SIG-M5 (cell line): ENCODE measurements around the gene PPM1H.

Source experiments
- DNase-seq: peaks from one replicate; lab custom pipeline; 2025; lab: John Stamatoyannopoulos, UW

The PPM1H gene

DNA sequence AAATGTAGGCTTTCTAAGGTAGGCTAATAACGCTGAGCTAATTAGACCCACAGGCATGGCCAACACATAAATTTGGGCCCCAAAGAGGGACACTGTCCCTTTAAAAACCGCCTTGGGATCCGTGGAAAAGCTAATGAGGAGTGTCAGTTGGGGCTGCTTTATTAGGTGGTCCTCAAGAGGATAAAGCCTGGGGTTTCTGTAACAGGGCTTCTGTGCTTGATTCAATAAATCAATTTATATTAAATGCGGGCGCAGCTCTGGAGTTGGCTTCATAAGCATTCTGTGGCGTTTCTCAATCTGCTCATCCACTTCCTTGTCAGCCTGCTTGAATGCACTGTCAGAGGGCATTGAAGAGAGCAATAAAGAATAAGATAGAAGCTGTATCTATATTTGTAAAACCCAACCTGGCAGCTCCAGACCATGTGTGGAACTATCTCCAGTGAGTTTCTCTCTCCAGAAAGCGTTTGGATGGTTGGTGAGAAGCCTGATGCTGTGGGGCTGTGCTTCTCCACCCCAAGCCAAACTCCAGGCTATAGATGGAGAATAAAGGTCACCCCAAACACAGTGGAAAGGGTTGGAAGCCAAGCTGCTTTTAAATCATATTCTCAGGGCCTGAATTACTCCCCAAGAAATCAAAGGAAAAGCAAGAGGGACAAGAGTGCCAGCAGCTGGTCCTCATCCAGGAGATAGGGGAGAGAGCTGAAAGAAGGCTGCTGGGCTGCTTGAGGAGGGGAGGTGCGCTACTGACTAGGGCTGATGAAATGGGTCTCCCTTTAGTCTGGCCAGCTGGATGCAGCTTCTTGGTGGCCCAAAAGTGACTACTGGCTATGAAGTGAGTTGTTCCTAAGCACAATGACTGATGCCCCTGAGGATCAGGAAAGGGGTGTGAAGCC is 222.0 kb downstream of the PPM1H start:
- no peak for DNase-seq

DNA sequence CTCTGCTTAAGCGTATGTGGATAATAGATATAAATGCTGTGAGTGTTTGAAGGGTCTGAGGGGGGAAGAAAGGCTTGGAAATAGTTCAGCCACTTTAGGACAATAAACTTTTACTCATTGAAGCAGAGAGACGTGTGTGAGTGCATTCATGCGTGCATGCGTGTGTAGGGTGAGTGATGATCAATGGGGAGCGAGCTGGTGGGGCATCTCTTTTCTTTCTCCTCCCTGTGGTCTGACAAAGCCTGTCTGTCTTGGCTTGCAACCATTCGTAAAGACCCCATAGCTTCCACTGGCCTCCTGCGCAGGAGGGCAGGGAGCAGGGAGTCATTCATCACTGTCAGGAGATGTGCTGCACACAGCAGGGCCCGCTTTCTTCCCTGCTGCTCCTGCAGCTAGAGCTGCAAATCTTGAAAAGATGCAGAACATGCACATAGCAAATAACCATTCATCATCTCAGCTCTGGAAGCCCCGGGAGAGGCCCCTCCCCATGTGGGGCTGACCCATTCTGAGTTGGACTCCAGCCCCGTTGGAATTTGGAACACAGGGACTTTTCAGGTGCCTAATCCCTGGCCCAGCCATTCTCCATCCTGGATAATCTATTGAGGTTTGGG is 223.2 kb downstream of the PPM1H start:
- DNase-seq: no peak

GRCh38 chr12:62709311-62709710 is 225.6 kb downstream of the PPM1H start:
- no peak for DNase-seq

GRCh38 chr12:62707939-62708338 is 227.0 kb downstream of the PPM1H start:
- DNase-seq: no peak

DNA sequence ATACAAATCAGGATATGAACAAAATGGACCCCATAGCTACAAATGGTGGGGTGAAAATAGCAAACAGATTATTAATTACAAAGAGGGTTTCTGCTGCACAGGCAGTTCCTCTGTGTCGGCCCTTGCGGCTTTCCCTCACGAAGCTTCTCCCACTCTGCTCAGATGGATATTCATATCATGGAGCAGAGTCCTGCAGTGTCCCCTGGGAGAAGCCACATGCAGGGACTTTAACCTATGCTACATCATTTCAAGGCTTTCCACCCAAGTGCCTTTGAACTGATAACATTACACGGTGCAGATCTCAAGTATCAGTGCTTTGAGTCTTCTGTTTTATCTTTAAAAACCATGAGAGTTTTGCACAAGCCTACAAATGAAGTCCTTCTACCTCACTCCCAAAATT is 229.1 kb downstream of the PPM1H start:
- no peak for DNase-seq

GRCh38 chr12:62703011-62703380 is 232.0 kb downstream of the PPM1H start:
- DNase-seq: no peak

DNA sequence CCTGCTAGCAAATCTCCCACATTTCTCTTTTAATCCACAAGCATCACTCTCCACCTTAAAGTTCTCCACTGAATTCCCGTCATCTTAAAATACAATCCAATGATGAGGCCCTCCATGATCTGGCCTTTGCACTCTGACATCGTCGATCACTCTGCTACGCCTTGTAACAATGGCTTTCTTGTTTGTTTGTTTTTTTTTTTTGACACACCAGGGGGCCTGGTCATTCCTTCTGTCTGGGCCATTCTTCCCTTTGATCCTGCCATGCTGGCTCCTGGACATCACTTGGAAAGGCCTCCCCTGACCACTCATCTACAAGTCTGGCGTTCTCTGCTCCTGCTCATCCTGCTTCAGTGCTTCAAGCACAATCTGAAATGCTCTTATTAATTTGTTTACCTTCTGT is 233.5 kb downstream of the PPM1H start:
- no peak for DNase-seq

DNA sequence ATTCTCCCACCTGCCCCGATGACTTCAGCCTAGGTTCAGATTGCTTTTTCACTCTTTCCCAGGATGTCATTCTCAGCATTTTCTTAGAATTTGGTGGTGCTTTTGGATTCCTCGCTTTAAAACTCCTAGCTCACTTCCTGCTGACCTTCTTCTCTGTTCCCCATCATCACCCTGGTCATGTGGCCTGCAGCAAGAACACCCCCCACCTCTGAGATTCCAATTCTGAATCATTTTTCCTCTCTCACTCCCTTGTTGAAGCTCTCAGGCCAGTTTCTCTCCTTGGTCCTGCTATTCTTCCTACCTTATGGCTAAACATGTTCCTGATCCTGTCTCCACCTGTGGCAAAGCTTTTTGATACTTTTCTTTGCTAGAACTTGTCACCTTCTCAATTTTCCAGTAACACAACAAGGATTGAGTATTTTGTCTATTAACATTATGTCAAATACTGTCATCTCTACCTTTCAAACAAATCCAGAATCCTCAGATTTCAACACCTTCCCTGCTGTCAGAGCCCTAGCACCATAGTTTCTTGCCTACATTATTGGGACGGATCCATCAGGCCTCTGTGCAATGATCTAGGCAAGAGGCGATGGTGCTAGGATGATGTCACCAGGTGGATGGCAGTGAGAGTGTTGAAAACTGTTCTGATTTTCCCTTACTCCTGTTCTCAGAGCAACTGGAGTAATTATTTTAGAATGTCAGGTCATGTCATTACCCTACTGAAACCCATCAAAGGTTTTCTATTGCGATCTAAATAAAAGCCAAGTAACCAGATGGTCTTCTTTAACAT is 234.7 kb downstream of the PPM1H start:
- no peak for DNase-seq

DNA sequence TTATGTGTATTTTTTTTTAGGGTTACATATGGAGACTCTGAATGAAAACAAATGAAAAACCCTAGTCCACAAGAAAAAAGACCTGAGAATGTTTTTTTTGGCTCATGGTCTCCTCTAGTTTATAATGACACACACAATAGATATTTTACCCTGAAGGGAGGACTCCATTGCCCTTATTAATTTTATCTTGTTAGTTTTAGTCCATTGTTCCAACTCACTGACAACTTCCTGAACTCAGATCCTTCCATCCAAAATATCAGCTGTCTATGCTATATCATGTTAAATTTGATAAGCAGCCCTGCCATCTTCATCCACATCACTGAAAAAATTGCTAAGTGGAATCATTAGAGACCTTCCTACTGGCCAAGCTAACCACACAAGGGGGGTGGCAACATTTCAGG is 236.2 kb downstream of the PPM1H start:
- no peak for DNase-seq

- no peak for DNase-seq
Observed at GRCh38 chr12:62697893-62698292, 237.1 kb downstream of the PPM1H start.

DNA sequence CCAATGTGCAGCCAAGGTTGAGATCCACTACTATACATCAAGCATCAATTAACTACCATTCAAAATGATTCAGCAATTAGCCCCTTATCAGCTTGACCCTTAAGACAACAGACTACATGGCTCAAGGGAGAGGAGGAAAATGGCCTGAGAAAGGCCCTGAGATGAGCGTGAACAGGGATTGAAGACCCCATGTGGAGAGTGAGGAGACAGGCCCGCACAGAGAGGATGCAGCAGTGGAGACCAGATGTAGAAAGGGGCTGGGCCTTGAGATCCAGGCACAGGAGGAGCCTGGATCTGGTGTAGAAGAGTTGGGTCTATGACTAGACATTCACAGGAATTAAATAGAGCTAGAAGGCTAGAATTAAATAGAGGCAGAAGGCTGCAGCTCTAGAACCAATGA is 239.3 kb downstream of the PPM1H start:
- no peak for DNase-seq

DNA sequence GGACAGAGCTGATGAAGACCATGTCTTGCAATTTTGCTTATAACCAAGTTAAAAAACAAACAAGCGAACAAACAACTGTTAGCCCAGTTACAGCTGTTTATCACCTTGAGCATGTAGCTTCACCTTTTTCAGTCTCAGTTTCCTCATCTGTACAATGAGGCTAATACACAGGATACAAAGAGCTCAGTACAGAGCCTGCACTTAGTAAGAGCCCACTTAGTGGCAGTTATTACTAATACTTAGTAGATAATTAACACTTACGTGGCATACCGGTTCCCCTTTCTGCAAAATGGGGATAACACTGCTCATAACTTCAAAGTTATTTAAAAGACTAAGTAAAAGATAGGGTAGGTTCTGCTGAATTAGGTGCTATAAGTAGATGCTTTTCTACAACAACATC is 240.3 kb downstream of the PPM1H start:
- DNase-seq: no peak

GRCh38 chr12:62694116-62694515 is 240.8 kb downstream of the PPM1H start:
- DNase-seq: no peak

GRCh38 chr12:62693376-62694050 is 241.4 kb downstream of the PPM1H start:
- DNase-seq: no peak

GRCh38 chr12:62692884-62693283 is 242.1 kb downstream of the PPM1H start:
- DNase-seq: no peak

- DNase-seq: no peak
Observed at GRCh38 chr12:62691309-62691708, 243.6 kb downstream of the PPM1H start.

DNA sequence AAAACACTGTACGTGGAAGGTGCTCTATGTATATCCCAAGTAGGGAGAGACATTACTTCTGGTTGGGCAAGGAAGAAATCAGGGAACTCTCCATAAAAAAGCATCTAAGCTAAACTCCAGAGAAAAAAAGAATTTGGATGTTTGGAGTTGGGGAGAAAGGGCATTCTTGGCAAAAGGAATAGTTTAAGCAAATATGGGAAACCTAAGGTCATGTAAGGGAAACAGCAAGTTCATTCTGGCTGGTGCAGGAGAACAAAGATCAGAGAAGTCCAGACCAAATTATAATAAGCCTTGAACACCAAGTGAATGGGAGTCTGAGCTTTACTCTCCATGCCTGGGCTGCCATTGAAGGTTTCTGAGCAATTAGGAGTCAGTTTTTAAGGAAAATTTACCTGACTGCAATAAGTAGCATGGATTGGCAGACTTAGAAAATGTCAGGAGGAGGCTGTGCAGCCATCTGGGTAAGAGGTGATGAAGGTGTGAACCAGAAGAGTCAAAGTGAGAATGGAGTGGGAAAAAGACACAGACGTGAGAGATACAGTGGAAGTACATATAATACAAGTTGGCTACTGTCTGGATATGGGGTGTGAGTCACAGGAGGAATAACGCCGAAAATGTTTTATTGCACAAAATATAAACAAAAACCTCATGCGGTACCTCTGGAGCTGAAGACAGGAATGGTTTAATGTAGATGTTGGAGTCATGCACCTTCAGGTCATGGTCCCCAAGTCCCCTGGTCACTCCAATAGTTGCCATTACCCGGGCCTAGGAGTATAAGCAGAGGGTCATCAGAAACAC is 245.7 kb downstream of the PPM1H start:
- no peak for DNase-seq

- DNase-seq: no peak
Observed at GRCh38 chr12:62686938-62687337, 248.0 kb downstream of the PPM1H start.

DNA sequence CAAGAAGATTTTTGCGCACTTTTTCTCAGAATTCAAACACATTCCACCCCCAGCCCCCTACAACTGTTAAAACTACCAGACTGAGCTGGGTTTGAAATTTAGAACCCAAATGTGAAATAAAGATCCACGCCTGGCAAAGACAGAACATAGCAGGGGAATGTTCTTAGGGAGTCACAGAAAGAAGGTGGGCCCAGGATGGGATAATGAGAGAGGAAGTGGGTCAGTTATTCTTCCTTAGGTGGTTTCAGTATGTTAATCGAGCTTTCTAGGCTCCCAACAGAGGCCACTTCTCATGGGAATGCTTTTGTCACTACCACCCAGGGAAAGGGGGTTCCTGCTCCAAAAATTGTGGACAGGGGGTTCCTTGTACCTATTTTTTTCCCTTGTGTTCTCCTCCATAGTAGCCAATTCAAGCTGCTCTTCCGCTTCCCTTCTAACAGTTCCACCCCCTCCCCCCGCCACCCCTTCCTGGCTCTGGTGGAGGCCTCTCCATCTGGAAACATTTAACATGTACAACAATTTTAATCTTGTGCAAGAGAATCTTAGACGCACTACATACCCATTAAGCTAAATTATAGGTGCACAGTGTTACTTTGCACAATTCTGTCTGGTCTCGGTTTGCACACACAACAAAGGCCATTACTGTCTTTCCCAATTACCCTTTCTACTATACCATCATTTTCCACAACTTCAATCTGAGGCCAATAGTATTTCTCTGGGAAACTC is 250.2 kb downstream of the PPM1H start:
- DNase-seq: no peak

GRCh38 chr12:62683776-62684569 is 251.0 kb downstream of the PPM1H start:
- no peak for DNase-seq
